GM23338 (cell line): Measurements from ENCODE around the gene IL16. TPM values are rescaled to one million over a fixed set of nuclear protein-coding genes. Genes with fewer than 3 reads are reported as not detected.

ENCODE experiments used
- ATAC-seq: fragments of 200-7000 bp; cut with Tn5 transposase; 3 replicates; pipeline ENCODE4 v1.9.1; 2020
- DNase-seq: peaks from one replicate; pipeline ENCODE4 v3.0.0-alpha.2; 2015; ENCODE audit warnings: low spot score
- H2AFZ ChIP-seq: fragments of 200-600 bp; sonication (generic); 2 replicates; pipeline ENCODE4 v1.8.0; 2016; ENCODE audit warnings: antibody characterized with exemption, mild to moderate bottlenecking, moderate library complexity
- H3F3A ChIP-seq: fragments of 200-600 bp; sonication (generic); replicated peaks from 2 replicates; pipeline ENCODE4 v1.8.0; 2017; ENCODE audit warnings: antibody characterized with exemption, mixed run types, low read depth
- H3K27ac ChIP-seq: fragments of 200-600 bp; sonication (generic); 2 replicates; pipeline ENCODE4 v1.6.1; 2016; ENCODE audit warnings: low read depth
- H3K27me3 ChIP-seq: fragments of 200-600 bp; sonication (generic); 2 replicates; pipeline ENCODE4 v1.8.0; 2016; ENCODE audit warnings: mild to moderate bottlenecking, mixed run types, moderate library complexity; ENCODE audit not compliant: insufficient read depth
- H3K36me3 ChIP-seq: fragments of 200-600 bp; sonication (generic); 2 replicates; pipeline ENCODE4 v1.8.0; 2016; ENCODE audit warnings: mild to moderate bottlenecking; ENCODE audit not compliant: insufficient read depth
- H3K4me1 ChIP-seq: fragments of 200-600 bp; sonication (generic); 2 replicates; pipeline ENCODE4 v1.8.0; 2016; ENCODE audit warnings: mild to moderate bottlenecking, moderate library complexity; ENCODE audit not compliant: insufficient read depth
- H3K4me2 ChIP-seq: fragments of 200-600 bp; sonication (generic); 2 replicates; pipeline ENCODE4 v1.7.1; 2017; ENCODE audit warnings: mixed run types
- H3K4me3 ChIP-seq: fragments of 200-600 bp; sonication (generic); 2 replicates; pipeline ENCODE4 v1.6.1; 2016; ENCODE audit warnings: mixed run types
- H3K79me2 ChIP-seq: fragments of 200-600 bp; sonication (generic); replicated peaks from 2 replicates; pipeline ENCODE4 v1.8.0; 2017; ENCODE audit warnings: mild to moderate bottlenecking; ENCODE audit not compliant: insufficient read depth
- H3K9me2 ChIP-seq: fragments of 200-600 bp; sonication (generic); 2 replicates; pipeline ENCODE4 v1.8.0; 2017; ENCODE audit not compliant: insufficient read depth
- H4K20me1 ChIP-seq: fragments of 200-600 bp; sonication (generic); replicated peaks from 2 replicates; pipeline ENCODE4 v1.8.0; 2017; ENCODE audit warnings: mild to moderate bottlenecking; ENCODE audit not compliant: insufficient read depth
- H3K27ac Mint-ChIP-seq: 2 replicates; pipeline ENCODE4 v1.8.0; 2020; ENCODE audit warnings: inconsistent platforms, mild to moderate bottlenecking, moderate library complexity, mixed read lengths
- H3K27me3 Mint-ChIP-seq: 3 replicates; pipeline ENCODE4 v1.8.0; 2022; ENCODE audit warnings: low read depth, mild to moderate bottlenecking, moderate library complexity, mixed read lengths, inconsistent platforms; ENCODE audit not compliant: insufficient read depth, poor library complexity
- H3K36me3 Mint-ChIP-seq: 3 replicates; pipeline ENCODE4 v1.8.0; 2021; ENCODE audit warnings: low read depth, mild to moderate bottlenecking, inconsistent platforms, moderate library complexity, mixed read lengths
- H3K4me1 Mint-ChIP-seq: 3 replicates; pipeline ENCODE4 v1.8.0; 2020; ENCODE audit warnings: mild to moderate bottlenecking, inconsistent platforms, mixed read lengths
- H3K4me3 Mint-ChIP-seq: 3 replicates; pipeline ENCODE4 v1.8.0; 2021; ENCODE audit warnings: moderate library complexity, mild to moderate bottlenecking, inconsistent platforms, mixed read lengths
- H3K9me3 Mint-ChIP-seq: 3 replicates; pipeline ENCODE4 v1.8.0; 2020; ENCODE audit warnings: moderate library complexity, mild to moderate bottlenecking, inconsistent platforms, mixed read lengths
- CREB1 ChIP-seq: fragments of 250-450 bp; sonication (Bioruptor Pico); IDR thresholded peaks from 2 replicates; pipeline ENCODE4 v1.5.0; 2020; ENCODE audit warnings: low read depth, mild to moderate bottlenecking, moderate library complexity
- EZH2 ChIP-seq: fragments of 200-600 bp; sonication (generic); IDR thresholded peaks from one replicate; pipeline ENCODE4 v1.8.0; 2017; ENCODE audit warnings: antibody characterized with exemption, mild to moderate bottlenecking, low read depth; ENCODE audit not compliant: unreplicated experiment
- EZH2phosphoT487 ChIP-seq: fragments of 200-600 bp; sonication (generic); IDR thresholded peaks from one replicate; pipeline ENCODE4 v1.8.1; 2018; ENCODE audit warnings: antibody characterized with exemption; ENCODE audit not compliant: unreplicated experiment
- STAT1 ChIP-seq: IDR thresholded peaks from one replicate; pipeline ENCODE4 v1.6.1; 2016; ENCODE audit warnings: antibody characterized with exemption; ENCODE audit not compliant: unreplicated experiment
- ZNF114 ChIP-seq: fragments of 250-450 bp; sonication (Bioruptor Pico); IDR thresholded peaks from 2 replicates; pipeline ENCODE4 v1.5.0; 2020; ENCODE audit warnings: mild to moderate bottlenecking, moderate library complexity
- ZNF331 ChIP-seq: fragments of 250-450 bp; sonication (Bioruptor Pico); IDR thresholded peaks from 2 replicates; pipeline ENCODE4 v1.5.0; 2020; ENCODE audit warnings: low read depth, mild to moderate bottlenecking, moderate library complexity
- polyA plus RNA-seq: library from polyadenylated mRNA; unstranded; fragments of >200 nt; fragmentation: Nextera tagmentation; extraction: Ambion mirVana; gene quantifications from 2 replicates; pipeline ENCODE4 v1.2.1, GENCODE V29; 2016
- total RNA-seq: library from RNA; depleted of rRNA; stranded (reverse); fragments of >200 nt; shearing (Covaris generic); gene quantifications from 2 replicates; pipeline ENCODE4 v1.2.3, GENCODE V29; 2014; rRNA removed

The IL16 gene
- total and polyA plus RNA-seq, 2 experiments from 2014 or later = 0.29 TPM; not detected in 1

GRCh38 chr15:81362790-81363189 lies 166.1 kb downstream of the IL16 start:
- Histone ChIP-seq H3K27ac (no peak overlapping the region), H3K79me2 (no peaks in the 10 kb centered on the region), H3K4me3 (no peak overlapping the region), H3K27me3 (no peaks in the 10 kb centered on the region), H3K36me3 (no peaks in the 10 kb centered on the region), H3K9me2 (no peaks in the 10 kb centered on the region), H3F3A (no peaks in the 10 kb centered on the region), H3K4me2 (no peak overlapping the region), H3K4me1 (no peaks in the 10 kb centered on the region), H4K20me1 (no peaks in the 10 kb centered on the region; the same call in 1 of the 2 replicates), H2AFZ (no peak overlapping the region)
- TF ChIP-seq STAT1 = no peak
- no peak for TF ChIP-seq EZH2
- TF ChIP-seq CREB1 = no peak
- TF ChIP-seq EZH2phosphoT487 = no peak
- no peak for TF ChIP-seq ZNF331 (CRISPR knock-in tag)
- no peak overlapping the region for H3K4me3 Mint-ChIP-seq
- DNase-seq (no peak), ATAC-seq (no peak)
- H3K27ac Mint-ChIP-seq = no peak overlapping the region
- H3K4me1 Mint-ChIP-seq = no peaks in the 10 kb centered on the region
- H3K27me3 Mint-ChIP-seq = no peaks in the 10 kb centered on the region
- H3K36me3 Mint-ChIP-seq = no peaks in the 10 kb centered on the region
- no peaks in the 10 kb centered on the region for H3K9me3 Mint-ChIP-seq

GRCh38 chr15:81363276-81363675 lies 166.6 kb downstream of the IL16 start:
- Mint-ChIP-seq H3K4me1 (no peaks in the 10 kb centered on the region), H3K27me3 (no peaks in the 10 kb centered on the region)
- no peak for ATAC-seq

More at GRCh38 chr15:81363276-81363675, 166.6 kb downstream of the IL16 start:
- TF ChIP-seq ZNF114 (CRISPR knock-in tag) = no peak
- Mint-ChIP-seq H3K36me3 (no peaks in the 10 kb centered on the region), H3K9me3 (no peaks in the 10 kb centered on the region), H3K27ac (no peak overlapping the region), H3K4me3 (no peak overlapping the region)
- H3K79me2 ChIP-seq = no peaks in the 10 kb centered on the region
- no peak for DNase-seq
- H3K4me2 ChIP-seq = no peak overlapping the region
- H3K27me3 ChIP-seq = no peaks in the 10 kb centered on the region
- no peaks in the 10 kb centered on the region for H3K36me3 ChIP-seq
- H3K27ac ChIP-seq = no peak overlapping the region
- H3F3A ChIP-seq = no peaks in the 10 kb centered on the region
- H3K4me3 ChIP-seq = no peak overlapping the region
- H3K9me2 ChIP-seq = no peaks in the 10 kb centered on the region
- no peak overlapping the region for H2AFZ ChIP-seq
- no peaks in the 10 kb centered on the region for H3K4me1 ChIP-seq
- H4K20me1 ChIP-seq = no peaks in the 10 kb centered on the region; the same call in 1 of the 2 replicates

Other genes with a start within 250 kb of the IL16 start
- 21.1 and 25.6 TPM in 2 replicates for gene MESD, start 207.1 kb upstream of the IL16 start, total RNA-seq
- 47.9 and 52.7 TPM in 2 replicates for gene MESD, start 207.1 kb upstream of the IL16 start, polyA plus RNA-seq
- gene TLNRD1, start 196.0 kb upstream of the IL16 start, total RNA-seq = 20.6 and 27.3 TPM in 2 replicates
- 6.7 and 8.0 TPM in 2 replicates for gene TLNRD1, start 196.0 kb upstream of the IL16 start, polyA plus RNA-seq
- gene CFAP161, start 62.6 kb upstream of the IL16 start, total RNA-seq = not detected in 2 replicates
- gene CFAP161, start 62.6 kb upstream of the IL16 start, polyA plus RNA-seq = 0.13 TPM in 1 of 2 replicates, not detected in the other
- gene STARD5, start 127.3 kb downstream of the IL16 start, total RNA-seq = 7.7 and 10.1 TPM in 2 replicates
- gene STARD5, start 127.3 kb downstream of the IL16 start, polyA plus RNA-seq = 3.8 and 4.5 TPM in 2 replicates
- not detected in 2 replicates for gene TMC3, start 177.3 kb downstream of the IL16 start, total RNA-seq
- gene TMC3, start 177.3 kb downstream of the IL16 start, polyA plus RNA-seq = 0.07 and 0.10 TPM in 2 replicates